HepG2 (cell line): Measurements from ENCODE around the gene USP2. TPM values are rescaled to one million over a fixed set of nuclear protein-coding genes. Genes with fewer than 3 reads are reported as not detected.

Source experiments
- ATAC-seq: fragments of 200-7000 bp; cut with Tn5 transposase; 3 replicates; pipeline ENCODE4 v1.9.1; 2020; ENCODE audit warnings: mild to moderate bottlenecking, moderate library complexity
- BruUV-seq: library from RNA; stranded (reverse); fragments of 400-500 nt; replicated peaks from 2 replicates; lab custom pipeline; 2021; lab: Mats Ljungman, UMichigan
- CTCF ChIA-PET: fragments of 300-600 bp; formaldehyde crosslinking; extraction: SDS; loops from one replicate; lab custom pipeline; 2021; ENCODE audit warnings: low total read pairs, inconsistent platforms, low intra/inter-chr PET ratio; lab: Yijun Ruan, JAX
- POLR2A ChIA-PET: fragments of 350-600 bp; sonication (Branson Sonifier 250); formaldehyde crosslinking; loops from one replicate; lab custom pipeline; 2020; ENCODE audit warnings: antibody characterized with exemption, inconsistent platforms; lab: Yijun Ruan, JAX
- DNase-seq: peaks from one replicate; pipeline ENCODE4 v3.0.0-alpha.2; 2015; ENCODE audit warnings: low spot score
- FAIRE-seq: peaks from 3 replicates; lab custom pipeline; 2011; peaks lifted over from hg19 to GRCh38; lab: Jason Lieb, UNC
- H2AFZ ChIP-seq: one replicate; pipeline ENCODE4 v1.6.1; 2011; ENCODE audit warnings: low read length, inconsistent platforms
- H3K27ac ChIP-seq: fragments of 300-600 bp; 3 replicates; pipeline ENCODE4 v1.8.0; 2011; ENCODE audit warnings: mixed run types, mild to moderate bottlenecking, mixed read lengths, low read length, inconsistent platforms; ENCODE audit not compliant: insufficient read depth; ENCODE audit errors: extremely low read length
- H3K27me3 ChIP-seq, 2 experiments: fragments of 200-600 bp in 1 of 2; 2 replicates in 1 of 2; 3 replicates in 1 of 2; pipeline versions ENCODE4 v1.6.0 to v1.8.0; 2011; ENCODE audit warnings: low read length in 2 of 2, mild to moderate bottlenecking in 2 of 2, moderate library complexity in 2 of 2, inconsistent platforms in 1 of 2; ENCODE audit not compliant: insufficient read depth in 2 of 2, control insufficient read depth in 1 of 2
- H3K36me3 ChIP-seq, 2 experiments: fragments of 200-600 bp in 1 of 2; replicated peaks in 1 of 2; 2 replicates in 1 of 2; 3 replicates in 1 of 2; pipeline versions ENCODE4 v1.5.1 to v1.8.0; 2011; ENCODE audit warnings: low read length in 2 of 2, inconsistent platforms in 1 of 2; ENCODE audit not compliant: insufficient read depth in 2 of 2, control insufficient read depth in 1 of 2
- H3K4me1 ChIP-seq: 2 replicates; pipeline ENCODE4 v1.5.1; 2012; ENCODE audit warnings: low read length, inconsistent platforms; ENCODE audit not compliant: insufficient read depth
- H3K4me2 ChIP-seq: 2 replicates; pipeline ENCODE4 v1.6.0; 2011; ENCODE audit warnings: low read depth, low read length, inconsistent platforms
- H3K4me3 ChIP-seq, 3 experiments: fragments of 200-600 bp in 1 of 3; sonication (generic), shearing (Covaris generic) in 1 of 3; replicated peaks in 1 of 3; 2 replicates each; pipeline ENCODE4 v1.5.1; 2011 to 2016; ENCODE audit warnings: low read length in 3 of 3, inconsistent platforms in 2 of 3, low read depth in 2 of 3, mild to moderate bottlenecking in 2 of 3, control low read depth in 1 of 3, mixed read lengths in 1 of 3; ENCODE audit not compliant: insufficient read depth in 1 of 3
- H3K79me2 ChIP-seq: one replicate; pipeline ENCODE4 v1.6.1; 2011; ENCODE audit warnings: low read length, inconsistent platforms; ENCODE audit not compliant: insufficient read depth
- H3K9ac ChIP-seq: 2 replicates; pipeline ENCODE4 v1.6.0; 2011; ENCODE audit warnings: mild to moderate bottlenecking, low read depth, low read length, inconsistent platforms; ENCODE audit not compliant: insufficient read depth
- H3K9me3 ChIP-seq: 2 replicates; pipeline ENCODE4 v1.5.1; 2012; ENCODE audit warnings: mild to moderate bottlenecking, low read length
- H4K20me1 ChIP-seq: 2 replicates; pipeline ENCODE4 v1.6.0; 2011; ENCODE audit warnings: inconsistent platforms, mild to moderate bottlenecking, low read length, moderate library complexity; ENCODE audit not compliant: insufficient read depth
- FOXO1 ChIP-seq: sonication (generic); formaldehyde crosslinking; IDR thresholded peaks from 2 replicates; pipeline ENCODE4 v1.4.0; 2020; ENCODE audit warnings: missing genetic modification reagents
- NONO ChIP-seq, 2 experiments: fragments of 450-650 bp in 1 of 2; sonication (generic) in 1 of 2; formaldehyde crosslinking in 1 of 2; IDR thresholded peaks in 1 of 2; conservative IDR thresholded peaks in 1 of 2; 2 replicates each; pipeline versions ENCODE4 v1.6.1 to v1.8.0; 2017 to 2022; ENCODE audit warnings: mild to moderate bottlenecking in 1 of 2, missing genetic modification reagents in 1 of 2, moderate library complexity in 1 of 2
- RBFOX2 ChIP-seq: fragments of 200-400 bp; formaldehyde crosslinking; IDR thresholded peaks from 2 replicates; pipeline ENCODE4 v1.6.1; 2017; ENCODE audit warnings: low read depth, mild to moderate bottlenecking, low read length
- RXRB ChIP-seq: IDR thresholded peaks from 2 replicates; pipeline ENCODE4 v1.6.1; 2016; ENCODE audit warnings: borderline replicate concordance, missing genetic modification reagents, missing compliant biosample characterization
- WGBS: methylation state at CpG from one replicate; pipeline ENCODE4 v1.1.6; 2017; ENCODE audit warnings: low lambda C conversion rate; 5-methylcytosine and 5-hydroxymethylcytosine counted together
- in situ Hi-C: cut with HindIII; loops from 2 replicates; pipeline ENCODE4 v1.10.0; 2017; ENCODE audit warnings: low pct_unique_long_range_greater_than_20kb; ENCODE audit not compliant: extremely low pct_ligation_motif_present
- intact Hi-C: fragments of 100-400 bp; cut with micrococcal nuclease; formaldehyde crosslinking; loops from one replicate; pipeline ENCODE4 v1.10.0; 2022; ENCODE audit not compliant: unreplicated experiment
- polyA plus RNA-seq, 8 experiments: library from polyadenylated mRNA; depleted of rRNA in 3 of 8; stranded (reverse) in 7 of 8; unstranded in 1 of 8; fragments of >200 nt; fragmentation: Illumina TruSeq in 4 of 8; extraction: Trizol in 4 of 8; gene quantifications; 2 replicates each; pipeline versions ENCODE4 v1.2.1 to v1.2.3, GENCODE V29; 2011 to 2016; ENCODE audit warnings: low read depth in 4 of 8, missing spikeins in 1 of 8, mixed read lengths in 1 of 8; ENCODE audit not compliant: insufficient read depth in 1 of 8
- total RNA-seq, 5 experiments: library from RNA; depleted of rRNA; stranded (reverse); fragments of >200 nt; fragmentation: Illumina TruSeq; extraction: Trizol; gene quantifications; 2 replicates each; pipeline ENCODE4 v1.2.3, GENCODE V29; 2016; ENCODE audit warnings: low read depth in 1 of 5
- TF ChIP-seq, protein P1 (sequence below): sonication (generic); formaldehyde crosslinking; IDR thresholded peaks from one replicate; pipeline ENCODE4 v1.5.1; 2020; ENCODE audit warnings: mild to moderate bottlenecking, missing genetic modification reagents; ENCODE audit errors: not compliant biosample characterization
- TF ChIP-seq, protein P2 (sequence below): sonication (generic); formaldehyde crosslinking; IDR thresholded peaks from 2 replicates; pipeline ENCODE4 v1.4.0; 2020; ENCODE audit warnings: missing genetic modification reagents

USP2 gene
- total and polyA plus RNA-seq, 2 of the 13 experiments (the other 11 are each of a cell fraction or from before 2014, with no cell fraction given): 2.5 to 6.0 TPM

DNA sequence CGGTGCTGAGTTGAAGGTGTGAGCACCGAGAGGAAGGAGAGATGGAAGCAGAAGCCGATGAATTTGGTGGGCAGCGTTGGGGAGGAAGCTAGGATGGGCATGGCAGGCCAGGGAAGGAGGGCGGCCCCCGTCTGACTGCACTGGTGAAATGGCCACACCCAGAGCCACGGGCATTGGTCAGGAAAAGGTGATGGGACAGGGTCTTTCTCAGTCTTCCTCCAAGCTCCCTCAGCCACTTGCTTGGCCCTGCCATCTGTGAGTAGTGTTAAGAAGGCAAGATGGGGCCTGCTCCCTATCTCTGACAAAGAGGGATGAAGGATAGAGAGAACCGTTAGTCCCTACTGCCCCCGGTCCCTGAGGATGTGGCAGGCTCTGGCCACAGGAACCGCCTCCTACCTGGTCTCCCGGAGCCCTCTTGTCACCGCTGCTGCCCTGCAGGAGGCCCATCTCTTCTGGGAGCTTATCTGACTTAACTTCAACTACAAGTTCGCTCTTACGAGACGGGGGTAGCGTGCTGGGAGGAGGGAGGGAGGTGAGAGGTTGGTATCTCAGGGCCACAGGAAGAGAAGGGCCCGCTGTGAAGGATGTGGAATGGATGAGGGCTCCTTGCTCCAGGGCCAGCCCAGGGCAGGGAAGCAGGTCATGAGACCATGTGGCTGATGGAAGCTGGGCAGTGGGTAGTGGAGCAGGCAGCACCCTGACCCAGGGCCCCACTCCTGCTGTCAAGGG, 71.4 kb downstream of the USP2 start:
- ChIA-PET POLR2A (interaction anchor here (0.8 kb wide), 1 partner anchor 24 kb away, joined by 3 read pairs; the partner anchor contains the start of gene RNF26), CTCF (no interaction called here)
- Histone ChIP-seq H3K79me2 (no peaks in the 10 kb centered on the region), H3K27me3 (no peaks in the 10 kb centered on the region), H2AFZ (no peak overlapping the region), H3K9me3 (no peaks in the 10 kb centered on the region), H3K27ac (no peak overlapping the region), H3K4me2 (no peak overlapping the region), H3K9ac (no peak overlapping the region), H3K36me3 (peaks cover 0 to 3% of the 10 kb centered on the region in 2 experiments; a peak in 1 of 5 replicates), H4K20me1 (no peaks in the 10 kb centered on the region), H3K4me3 (no peak overlapping the region), H3K4me1 (peaks cover 22% of the 10 kb centered on the region)
- ATAC-seq (no peak), DNase-seq (no peak), FAIRE-seq (no peak)
- 93% methylated on average over 17 of the region's 17 CpGs for WGBS
- intact Hi-C loops: no loop called here
- no peak for TF ChIP-seq RBFOX2
- BruUV-seq: no TSS peak
- in situ Hi-C loops: no loop called here

DNA sequence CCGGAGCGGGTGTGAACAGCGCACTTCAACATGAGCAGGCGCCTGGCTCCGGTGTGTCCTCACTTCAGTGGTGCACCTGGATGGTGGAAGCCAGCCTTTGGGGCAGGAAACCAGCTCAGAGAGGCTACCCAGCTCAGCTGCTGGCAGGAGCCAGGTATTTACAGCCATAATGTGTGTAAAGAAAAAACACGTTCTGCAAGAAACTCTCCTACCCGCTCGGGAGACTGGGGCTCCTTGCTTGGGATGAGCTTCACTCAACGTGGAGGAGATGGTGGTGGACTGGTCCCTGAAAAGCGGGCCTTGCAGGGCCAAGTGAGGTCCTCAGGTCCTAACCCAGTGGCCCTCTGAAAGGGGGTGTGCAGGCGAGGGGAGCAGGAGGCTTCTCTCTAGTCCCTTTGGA, 72.1 kb downstream of the USP2 start:
- in situ Hi-C loops (no loop called here), intact Hi-C loops (no loop called here)
- DNase-seq (no peak), ATAC-seq (no peak), FAIRE-seq (no peak)
- ChIA-PET CTCF (no interaction called here), POLR2A (interaction anchor here (0.8 kb wide), 1 partner anchor 25 kb away, joined by 3 read pairs; the partner anchor contains the start of gene RNF26)
- H3K4me3 ChIP-seq: no peak overlapping the region
- H3K9ac ChIP-seq: no peak overlapping the region
- no peaks in the 10 kb centered on the region for H4K20me1 ChIP-seq
- H3K9me3 ChIP-seq: no peaks in the 10 kb centered on the region
- H3K4me1 ChIP-seq: peaks cover 22% of the 10 kb centered on the region
- H3K79me2 ChIP-seq: no peaks in the 10 kb centered on the region
- no peak overlapping the region for H2AFZ ChIP-seq
- no peak overlapping the region for H3K4me2 ChIP-seq
- H3K36me3 ChIP-seq: peaks cover 0 to 3% of the 10 kb centered on the region in 2 experiments; a peak in 1 of 5 replicates
- no TSS peak for BruUV-seq
- H3K27ac ChIP-seq: no peak overlapping the region
- H3K27me3 ChIP-seq: no peaks in the 10 kb centered on the region
- WGBS: over 99% methylated on average over 11 of the region's 11 CpGs
- TF ChIP-seq, protein P1, sequence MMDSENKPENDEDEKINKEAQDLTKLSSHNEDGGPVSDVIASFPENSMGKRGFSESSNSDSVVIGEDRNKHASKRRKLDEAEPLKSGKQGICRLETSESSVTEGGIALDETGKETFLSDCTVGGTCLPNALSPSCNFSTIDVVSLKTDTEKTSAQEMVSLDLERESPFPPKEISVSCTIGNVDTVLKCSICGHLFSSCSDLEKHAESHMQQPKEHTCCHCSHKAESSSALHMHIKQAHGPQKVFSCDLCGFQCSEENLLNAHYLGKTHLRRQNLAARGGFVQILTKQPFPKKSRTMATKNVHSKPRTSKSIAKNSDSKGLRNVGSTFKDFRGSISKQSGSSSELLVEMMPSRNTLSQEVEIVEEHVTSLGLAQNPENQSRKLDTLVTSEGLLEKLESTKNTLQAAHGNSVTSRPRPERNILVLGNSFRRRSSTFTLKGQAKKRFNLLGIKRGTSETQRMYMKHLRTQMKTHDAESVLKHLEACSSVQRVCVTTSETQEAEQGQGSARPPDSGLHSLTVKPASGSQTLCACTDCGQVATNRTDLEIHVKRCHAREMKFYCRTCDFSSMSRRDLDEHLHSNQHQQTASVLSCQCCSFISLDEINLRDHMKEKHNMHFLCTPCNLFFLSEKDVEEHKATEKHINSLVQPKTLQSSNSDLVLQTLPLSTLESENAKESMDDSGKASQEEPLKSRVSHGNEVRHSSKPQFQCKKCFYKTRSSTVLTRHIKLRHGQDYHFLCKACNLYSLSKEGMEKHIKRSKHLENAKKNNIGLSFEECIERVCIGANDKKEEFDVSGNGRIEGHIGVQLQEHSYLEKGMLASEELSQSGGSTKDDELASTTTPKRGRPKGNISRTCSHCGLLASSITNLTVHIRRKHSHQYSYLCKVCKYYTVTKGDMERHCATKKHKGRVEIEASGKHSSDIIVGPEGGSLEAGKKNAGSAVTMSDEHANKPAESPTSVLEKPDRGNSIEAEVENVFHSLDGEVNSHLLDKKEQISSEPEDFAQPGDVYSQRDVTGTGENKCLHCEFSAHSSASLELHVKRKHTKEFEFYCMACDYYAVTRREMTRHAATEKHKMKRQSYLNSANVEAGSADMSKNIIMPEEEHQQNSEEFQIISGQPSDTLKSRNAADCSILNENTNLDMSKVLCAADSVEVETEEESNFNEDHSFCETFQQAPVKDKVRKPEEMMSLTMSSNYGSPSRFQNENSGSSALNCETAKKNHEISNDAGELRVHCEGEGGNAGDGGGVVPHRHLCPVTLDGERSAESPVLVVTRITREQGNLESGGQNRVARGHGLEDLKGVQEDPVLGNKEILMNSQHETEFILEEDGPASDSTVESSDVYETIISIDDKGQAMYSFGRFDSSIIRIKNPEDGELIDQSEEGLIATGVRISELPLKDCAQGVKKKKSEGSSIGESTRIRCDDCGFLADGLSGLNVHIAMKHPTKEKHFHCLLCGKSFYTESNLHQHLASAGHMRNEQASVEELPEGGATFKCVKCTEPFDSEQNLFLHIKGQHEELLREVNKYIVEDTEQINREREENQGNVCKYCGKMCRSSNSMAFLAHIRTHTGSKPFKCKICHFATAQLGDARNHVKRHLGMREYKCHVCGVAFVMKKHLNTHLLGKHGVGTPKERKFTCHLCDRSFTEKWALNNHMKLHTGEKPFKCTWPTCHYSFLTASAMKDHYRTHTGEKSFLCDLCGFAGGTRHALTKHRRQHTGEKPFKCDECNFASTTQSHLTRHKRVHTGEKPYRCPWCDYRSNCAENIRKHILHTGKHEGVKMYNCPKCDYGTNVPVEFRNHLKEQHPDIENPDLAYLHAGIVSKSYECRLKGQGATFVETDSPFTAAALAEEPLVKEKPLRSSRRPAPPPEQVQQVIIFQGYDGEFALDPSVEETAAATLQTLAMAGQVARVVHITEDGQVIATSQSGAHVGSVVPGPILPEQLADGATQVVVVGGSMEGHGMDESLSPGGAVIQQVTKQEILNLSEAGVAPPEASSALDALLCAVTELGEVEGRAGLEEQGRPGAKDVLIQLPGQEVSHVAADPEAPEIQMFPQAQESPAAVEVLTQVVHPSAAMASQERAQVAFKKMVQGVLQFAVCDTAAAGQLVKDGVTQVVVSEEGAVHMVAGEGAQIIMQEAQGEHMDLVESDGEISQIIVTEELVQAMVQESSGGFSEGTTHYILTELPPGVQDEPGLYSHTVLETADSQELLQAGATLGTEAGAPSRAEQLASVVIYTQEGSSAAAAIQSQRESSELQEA (CRISPR knock-in tag): no peak
- no peak for TF ChIP-seq FOXO1 (CRISPR knock-in tag)
- TF ChIP-seq RXRB (CRISPR knock-in tag): no peak
- TF ChIP-seq, protein P2, sequence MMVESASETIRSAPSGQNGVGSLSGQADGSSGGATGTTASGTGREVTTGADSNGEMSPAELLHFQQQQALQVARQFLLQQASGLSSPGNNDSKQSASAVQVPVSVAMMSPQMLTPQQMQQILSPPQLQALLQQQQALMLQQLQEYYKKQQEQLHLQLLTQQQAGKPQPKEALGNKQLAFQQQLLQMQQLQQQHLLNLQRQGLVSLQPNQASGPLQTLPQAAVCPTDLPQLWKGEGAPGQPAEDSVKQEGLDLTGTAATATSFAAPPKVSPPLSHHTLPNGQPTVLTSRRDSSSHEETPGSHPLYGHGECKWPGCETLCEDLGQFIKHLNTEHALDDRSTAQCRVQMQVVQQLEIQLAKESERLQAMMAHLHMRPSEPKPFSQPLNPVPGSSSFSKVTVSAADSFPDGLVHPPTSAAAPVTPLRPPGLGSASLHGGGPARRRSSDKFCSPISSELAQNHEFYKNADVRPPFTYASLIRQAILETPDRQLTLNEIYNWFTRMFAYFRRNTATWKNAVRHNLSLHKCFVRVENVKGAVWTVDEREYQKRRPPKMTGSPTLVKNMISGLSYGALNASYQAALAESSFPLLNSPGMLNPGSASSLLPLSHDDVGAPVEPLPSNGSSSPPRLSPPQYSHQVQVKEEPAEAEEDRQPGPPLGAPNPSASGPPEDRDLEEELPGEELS: no peak
- no peak for TF ChIP-seq NONO (IDR thresholded peaks at IDR 0.05)
- no peak for TF ChIP-seq NONO (CRISPR knock-in tag; conservative IDR thresholded peaks at IDR 0.05)
